ENCODE results near the gene DYNLT4. TPM values are rescaled to one million over a fixed set of nuclear protein-coding genes. Genes with fewer than 3 reads are reported as not detected.
"Not testable (repeated sequence)": the region's sequence is repeated elsewhere in the genome, so short reads cannot be mapped to it uniquely, and the experiment has no call there.

DYNLT4 gene
- total RNA-seq, 1 donor from 2014 or later = 1.9 TPM

GRCh38 chr1:44777969-44778635 lies 29.0 kb downstream of the DYNLT4 start:
- Histone ChIP-seq H3K9me3 (replicated peaks) (no peaks in the 10 kb centered on the region), H3K36me3 (peaks cover 52% of the 10 kb centered on the region), H3K4me1 (peaks cover 42% of the 10 kb centered on the region), H3K27me3 (ENCODE audit: low read depth) (no peaks in the 10 kb centered on the region), H3K4me3 (peak overlapping the region; percentile 5), H3K27ac (replicated peaks) (no peak overlapping the region)
- TF ChIP-seq CTCF (IDR thresholded peaks at IDR 0.05; ENCODE audit: borderline replicate concordance) = no peak
- intact Hi-C loops (cut with micrococcal nuclease) = no loop called here
- DNase-seq = no peak

GRCh38 chr1:44777547-44777946 lies 29.6 kb downstream of the DYNLT4 start:
- Histone ChIP-seq H3K27ac (replicated peaks) (peak overlapping the region; percentile 22), H3K4me3 (peak overlapping the region; percentile 5), H3K27me3 (ENCODE audit: low read depth) (no peaks in the 10 kb centered on the region), H3K36me3 (peaks cover 52% of the 10 kb centered on the region), H3K9me3 (replicated peaks) (no peaks in the 10 kb centered on the region), H3K4me1 (peaks cover 42% of the 10 kb centered on the region)
- TF ChIP-seq CTCF (IDR thresholded peaks at IDR 0.05; ENCODE audit: borderline replicate concordance) = no peak
- DNase-seq = no peak
- intact Hi-C loops (cut with micrococcal nuclease) = no loop called here

GRCh38 chr1:44776730-44777068 lies 30.5 kb downstream of the DYNLT4 start:
- no peak for DNase-seq
- intact Hi-C loops (cut with micrococcal nuclease) = no loop called here
- peak overlapping the region; percentile 82 for H3K4me3 ChIP-seq
- peaks cover 52% of the 10 kb centered on the region for H3K36me3 ChIP-seq
- H3K27ac ChIP-seq (replicated peaks) = peak overlapping the region; percentile 95
- H3K27me3 ChIP-seq (ENCODE audit: low read depth) = no peaks in the 10 kb centered on the region
- TF ChIP-seq CTCF (IDR thresholded peaks at IDR 0.05; ENCODE audit: borderline replicate concordance) = no peak
- H3K4me1 ChIP-seq = peaks cover 42% of the 10 kb centered on the region
- H3K9me3 ChIP-seq (replicated peaks) = no peaks in the 10 kb centered on the region

GRCh38 chr1:44775930-44776729 lies 31.0 kb downstream of the DYNLT4 start:
- Histone ChIP-seq H3K36me3 (peaks cover 46% of the 10 kb centered on the region), H3K27me3 (ENCODE audit: low read depth) (no peaks in the 10 kb centered on the region), H3K4me3 (peak overlapping the region; percentile 82), H3K9me3 (replicated peaks) (no peaks in the 10 kb centered on the region), H3K4me1 (peaks cover 42% of the 10 kb centered on the region), H3K27ac (replicated peaks) (peak overlapping the region; percentile 95)
- TF ChIP-seq CTCF (IDR thresholded peaks at IDR 0.05; ENCODE audit: borderline replicate concordance) = no peak
- no peak for DNase-seq
- intact Hi-C loops (cut with micrococcal nuclease) = no loop called here

- Histone ChIP-seq H3K27ac (replicated peaks) (peak within 1 kb of the TSS; percentile 95), H3K9me3 (replicated peaks) (no peaks in the 10 kb centered on the region), H3K36me3 (peaks cover 38% of the 10 kb centered on the region), H3K27me3 (ENCODE audit: low read depth) (no peaks in the 10 kb centered on the region), H3K4me1 (peaks cover 42% of the 10 kb centered on the region), H3K4me3 (peak within 1 kb of the TSS; percentile 82)
- intact Hi-C loops (cut with micrococcal nuclease) = no loop called here
- peak; percentile 91 for DNase-seq
- TF ChIP-seq CTCF (IDR thresholded peaks at IDR 0.05; ENCODE audit: borderline replicate concordance) = no peak
These were observed 31.8 kb downstream of the DYNLT4 start, which contains the start of gene RPS8 for GRCh38 chr1:44775078-44775929. Gene RPS8, plus strand, starts transcription at chr1:44775540. Its CDS starts 57 bp downstream, at chr1:44775597.

- DNase-seq; H3K36me3 ChIP-seq; H3K9me3 ChIP-seq (replicated peaks); H3K4me3 ChIP-seq; H3K27ac ChIP-seq (replicated peaks); H3K27me3 ChIP-seq (ENCODE audit: low read depth); H3K4me1 ChIP-seq; intact Hi-C loops (cut with micrococcal nuclease): not testable (repeated sequence)
These were observed 40.7 kb downstream of the DYNLT4 start for GRCh38 chr1:44766421-44766820.
